Ureter (tissue), 1 donor: ENCODE results near the gene FARSA. TPM values are rescaled to one million over a fixed set of nuclear protein-coding genes. Genes with fewer than 3 reads are reported as not detected.
A peak's percentile ranks its signal among the peaks of the same experiment; 100 is the strongest.
"Not testable (repeated sequence)": the region's sequence is repeated elsewhere in the genome, so short reads cannot be mapped to it uniquely, and the experiment has no call there.

Experiments used
- DNase-seq: peaks from one replicate; pipeline ENCODE4 v3.0.0-alpha.2; 2020; ENCODE audit warnings: low spot score
- total RNA-seq: library from RNA; stranded (reverse); gene quantifications from one replicate; pipeline ENCODE4 v1.2.4, GENCODE V29; 2023
- donor health status: DM: yes; HTN: yes; CAD: no.

Gene FARSA
- total RNA-seq, 1 donor from 2014 or later, result 60.9 TPM

DNA sequence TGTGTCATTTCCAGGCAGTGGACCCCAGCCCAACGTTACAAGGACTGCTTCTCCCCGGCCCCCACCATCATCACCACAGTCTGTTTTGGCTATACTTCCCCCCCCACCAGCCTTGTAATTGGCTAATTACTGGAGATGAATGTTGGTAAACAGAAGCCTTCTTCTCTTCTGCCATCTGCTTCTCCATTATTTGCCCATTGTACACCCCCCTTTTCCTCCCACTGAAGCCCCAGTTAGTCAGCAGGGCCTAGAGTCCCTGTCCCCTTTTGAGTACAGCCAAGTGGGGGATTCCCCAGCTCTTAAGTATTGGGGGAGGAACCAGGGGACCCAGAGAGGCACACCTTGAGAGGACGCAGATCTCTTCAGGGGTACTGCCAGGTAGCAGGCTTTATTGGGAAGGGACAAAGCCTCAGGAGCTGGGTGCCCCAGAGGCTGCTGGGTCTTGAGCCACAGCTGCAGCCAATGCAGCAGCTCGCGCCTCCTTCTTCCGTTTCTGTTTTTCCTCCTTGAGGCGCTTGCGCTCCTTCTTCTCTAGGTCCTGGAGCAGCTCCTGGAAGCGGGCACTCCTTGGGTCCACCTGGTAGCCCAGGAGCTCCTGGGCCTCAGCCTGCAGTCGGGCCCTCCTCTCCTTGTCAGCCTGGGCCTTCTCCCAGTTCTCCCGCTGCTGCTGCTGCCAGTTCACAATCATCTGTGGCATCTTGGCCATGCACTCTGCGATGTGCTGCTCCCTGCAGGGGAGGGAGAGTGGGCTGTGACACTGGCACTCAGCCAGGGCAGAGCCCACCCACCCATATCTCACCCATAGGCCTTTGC, 20.5 kb upstream of the FARSA start:
- no peak for DNase-seq

DNA sequence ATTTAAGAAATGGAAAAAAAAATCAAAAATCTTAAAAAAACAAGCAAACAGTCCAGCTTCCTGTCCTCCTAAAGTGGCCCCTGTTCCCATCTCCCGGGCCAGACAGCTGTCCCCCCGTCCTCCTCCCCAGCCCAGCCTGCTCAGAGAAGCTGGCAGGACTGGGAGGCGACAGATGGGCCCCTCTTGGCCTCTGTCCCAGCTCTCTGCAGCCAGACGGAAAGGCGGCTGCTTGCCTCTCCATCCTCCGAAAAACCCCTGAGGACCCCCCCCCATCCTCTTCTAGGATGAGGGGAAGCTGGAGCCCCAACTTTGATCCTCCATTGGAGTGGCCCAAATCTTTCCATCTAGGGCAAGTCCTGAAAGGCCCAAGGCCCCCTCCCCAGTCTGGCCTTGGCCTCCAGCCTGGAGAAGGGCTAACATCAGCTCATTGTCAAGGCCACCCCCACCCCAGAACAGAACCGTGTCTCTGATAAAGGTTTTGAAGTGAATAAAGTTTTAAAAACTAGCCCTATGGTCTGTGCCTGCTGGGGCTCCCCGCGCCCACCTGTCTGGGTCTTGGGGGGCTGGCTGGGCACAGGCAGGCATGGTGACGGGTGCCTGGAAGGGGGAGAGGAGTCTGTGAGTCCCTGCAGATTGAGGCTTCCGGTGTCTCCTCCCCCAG, 19.8 kb upstream of the FARSA start:
- no peak for DNase-seq

DNA sequence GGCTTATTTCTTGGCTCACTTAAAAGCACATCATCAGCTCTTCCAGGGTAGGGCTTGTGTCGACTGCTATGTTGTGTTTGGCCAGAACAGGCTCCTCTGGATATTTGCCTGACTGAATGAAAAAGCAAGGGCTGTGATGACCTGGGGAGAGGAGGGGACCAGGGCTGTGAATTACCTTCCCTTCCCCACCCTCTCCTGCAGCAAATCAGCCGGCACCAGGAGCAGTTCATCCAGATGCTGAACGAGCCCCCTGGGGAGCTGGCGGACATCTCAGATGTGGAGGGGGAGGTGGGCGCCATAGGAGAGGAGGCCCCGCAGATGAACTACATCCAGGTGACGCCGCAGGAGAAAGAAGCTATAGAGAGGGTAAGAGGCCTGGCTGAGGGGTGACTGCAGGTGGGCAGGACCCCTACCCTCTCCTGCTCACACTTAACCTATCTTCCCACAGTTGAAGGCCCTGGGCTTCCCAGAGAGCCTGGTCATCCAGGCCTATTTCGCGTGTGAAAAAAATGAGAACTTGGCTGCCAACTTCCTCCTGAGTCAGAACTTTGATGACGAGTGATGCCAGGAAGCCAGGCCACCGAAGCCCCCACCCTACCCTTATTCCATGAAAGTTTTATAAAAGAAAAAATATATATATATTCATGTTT, 19.1 kb upstream of the FARSA start:
- no peak for DNase-seq

DNA sequence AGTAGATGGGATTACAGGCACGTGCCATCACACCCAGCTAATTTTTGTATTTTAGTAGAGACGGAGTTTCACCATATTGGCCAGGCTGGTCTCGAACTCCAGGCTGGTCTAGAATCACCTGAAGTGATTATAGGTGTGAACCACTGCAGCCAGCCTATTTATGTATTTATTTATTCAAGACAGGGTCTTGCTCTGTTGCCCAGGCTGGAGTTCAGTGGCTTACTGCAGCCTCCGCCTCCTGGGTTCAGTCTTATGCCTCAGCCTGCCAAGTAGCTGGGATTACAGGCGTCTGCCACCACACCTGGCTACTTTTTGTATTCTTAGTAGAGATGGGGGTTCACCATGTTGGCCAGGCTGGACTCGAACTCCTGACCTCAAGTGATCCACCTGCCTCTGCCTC, 18.5 kb upstream of the FARSA start:
- DNase-seq, result not testable (repeated sequence)

DNA sequence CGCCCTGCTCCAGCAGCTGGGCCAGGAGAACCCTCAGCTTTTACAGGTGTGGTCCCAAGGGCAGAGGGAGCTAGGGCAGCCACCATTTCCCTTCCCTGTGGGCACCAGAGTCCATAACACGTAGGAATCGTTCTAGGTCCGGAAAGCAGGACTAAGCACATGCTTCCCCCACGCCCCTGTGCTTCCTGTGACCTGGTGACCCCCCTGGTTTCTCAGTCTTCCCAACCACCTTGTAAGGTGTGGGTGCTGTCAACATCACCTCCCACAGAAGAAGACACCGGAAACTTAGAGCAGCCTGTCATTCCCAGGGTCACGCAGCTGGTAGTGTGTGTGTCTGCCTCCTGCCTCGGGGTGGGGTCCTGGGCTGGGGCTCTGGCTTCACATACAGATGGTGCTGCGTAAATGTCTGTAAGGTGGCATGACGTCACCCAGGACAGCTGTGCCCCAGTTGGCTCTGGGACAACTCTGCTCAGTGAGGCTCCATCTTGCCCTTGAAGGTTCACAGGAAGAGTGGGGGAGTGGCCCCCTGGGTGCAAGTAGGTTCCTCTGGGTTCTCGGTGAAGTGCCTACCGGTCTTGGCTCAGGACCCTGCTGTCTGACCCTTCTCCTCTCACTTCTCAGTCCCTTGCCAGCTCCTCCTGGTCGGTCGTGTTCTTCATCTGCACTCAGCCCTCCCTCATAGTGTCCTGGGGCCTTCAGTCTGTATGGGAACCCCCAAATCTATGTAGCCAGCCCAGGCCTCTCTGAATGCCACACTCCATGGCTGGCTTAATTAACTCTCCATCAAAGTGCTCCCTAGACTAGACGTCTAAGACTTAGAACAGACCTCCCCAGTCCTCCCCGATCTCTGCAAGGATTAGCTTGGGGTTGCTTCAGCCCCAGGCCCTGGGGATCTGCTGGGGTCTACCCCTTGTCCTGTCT, 16.1 kb upstream of the FARSA start:
- no peak for DNase-seq

DNA sequence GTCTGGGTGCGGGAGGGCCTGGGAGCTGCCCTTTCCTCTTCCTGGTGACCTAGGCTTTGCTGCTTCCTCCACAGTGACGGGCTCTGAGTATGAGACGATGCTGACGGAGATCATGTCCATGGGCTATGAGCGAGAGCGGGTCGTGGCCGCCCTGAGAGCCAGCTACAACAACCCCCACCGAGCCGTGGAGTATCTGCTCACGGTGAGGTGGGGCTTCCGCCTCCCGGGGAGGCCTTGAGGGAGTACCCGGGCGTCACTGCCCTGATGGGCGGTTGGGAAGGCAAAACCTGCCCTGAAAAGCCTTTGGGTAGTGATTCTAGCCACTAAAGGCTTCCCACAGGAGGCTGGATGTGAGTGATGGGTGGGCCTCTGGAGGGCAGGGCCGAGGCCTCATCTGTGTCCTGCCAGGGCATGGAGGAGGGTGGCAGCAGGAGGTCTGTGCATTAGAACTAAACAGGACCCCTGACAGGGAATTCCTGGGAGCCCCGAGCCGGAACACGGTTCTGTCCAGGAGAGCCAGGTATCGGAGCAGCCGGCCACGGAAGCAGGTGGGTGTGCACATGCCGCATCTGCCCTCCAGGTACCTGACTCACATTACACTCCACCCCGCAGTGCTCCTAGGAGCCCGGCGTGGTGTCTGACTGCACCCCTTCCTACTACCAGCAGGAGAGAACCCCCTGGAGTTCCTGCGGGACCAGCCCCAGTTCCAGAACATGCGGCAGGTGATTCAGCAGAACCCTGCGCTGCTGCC, 15.3 kb upstream of the FARSA start:
- DNase-seq, result no peak

DNA sequence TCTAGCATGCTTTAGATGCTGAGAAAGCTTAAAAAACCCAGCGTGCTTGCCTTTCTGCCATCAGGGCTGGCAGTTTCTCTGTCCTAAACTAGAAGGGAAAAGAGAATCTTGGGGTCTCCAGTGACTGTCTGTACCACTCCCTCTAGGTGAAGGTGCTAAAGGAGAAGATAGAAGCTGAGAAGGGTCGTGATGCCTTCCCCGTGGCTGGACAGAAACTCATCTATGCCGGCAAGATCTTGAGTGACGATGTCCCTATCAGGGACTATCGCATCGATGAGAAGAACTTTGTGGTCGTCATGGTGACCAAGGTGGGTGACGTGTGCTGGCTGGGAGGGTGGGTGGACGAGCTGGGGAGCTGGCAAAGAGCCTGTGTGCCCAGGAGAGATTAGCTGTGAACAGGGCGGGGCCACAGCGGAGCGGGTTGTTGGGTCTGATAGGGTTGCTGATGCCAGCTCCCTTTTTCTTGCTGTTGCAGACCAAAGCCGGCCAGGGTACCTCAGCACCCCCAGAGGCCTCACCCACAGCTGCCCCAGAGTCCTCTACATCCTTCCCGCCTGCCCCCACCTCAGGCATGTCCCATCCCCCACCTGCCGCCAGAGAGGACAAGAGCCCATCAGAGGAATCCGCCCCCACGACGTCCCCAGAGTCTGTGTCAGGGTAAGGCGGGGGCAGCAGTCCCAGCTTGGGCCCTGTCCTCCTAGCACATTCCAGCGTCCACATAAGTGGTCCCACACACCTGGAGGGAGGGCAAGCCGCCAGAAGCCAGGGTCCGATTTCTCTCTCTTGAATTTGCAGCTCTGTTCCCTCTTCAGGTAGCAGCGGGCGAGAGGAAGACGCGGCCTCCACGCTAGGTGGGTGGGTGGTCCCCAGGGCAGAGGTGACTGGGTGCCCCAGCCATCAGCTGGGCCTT, 14.4 kb upstream of the FARSA start:
- DNase-seq, result no peak

DNA sequence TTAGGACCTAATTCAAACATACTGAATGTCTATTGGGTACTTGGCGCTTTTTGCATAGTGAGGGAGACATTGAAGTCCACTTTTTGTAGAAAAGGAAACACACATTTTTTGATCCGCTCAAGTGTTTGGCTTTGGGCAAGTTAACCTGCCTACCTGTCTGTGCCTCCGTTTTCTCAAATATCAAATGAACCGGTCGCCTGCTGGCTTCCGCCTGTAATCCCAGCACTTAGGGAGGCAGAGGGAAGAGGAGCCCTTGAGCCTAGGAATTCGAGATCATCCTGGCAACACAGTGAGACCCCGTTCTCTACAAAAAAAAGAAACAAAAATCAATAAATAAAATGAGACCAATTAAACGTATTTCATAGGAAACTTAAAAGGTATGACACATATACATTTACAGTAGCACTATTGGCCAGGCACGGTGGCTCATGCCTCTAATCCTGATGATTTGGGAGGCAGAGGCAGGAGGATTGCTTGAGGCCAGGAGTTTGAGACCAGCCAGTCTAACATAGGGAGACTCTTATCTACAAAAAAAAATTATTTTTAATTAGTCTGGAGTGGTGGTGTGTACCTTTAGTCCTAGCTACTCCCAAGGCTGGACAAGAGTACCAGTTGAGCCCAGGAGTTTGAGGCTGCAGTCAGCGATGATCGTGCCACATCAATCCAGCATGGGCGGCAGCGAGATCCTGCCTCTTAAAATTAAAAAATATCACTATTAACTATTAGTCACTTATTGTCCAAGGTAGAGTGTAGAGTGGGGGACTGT, 13.4 kb upstream of the FARSA start:
- DNase-seq, result no peak

DNA sequence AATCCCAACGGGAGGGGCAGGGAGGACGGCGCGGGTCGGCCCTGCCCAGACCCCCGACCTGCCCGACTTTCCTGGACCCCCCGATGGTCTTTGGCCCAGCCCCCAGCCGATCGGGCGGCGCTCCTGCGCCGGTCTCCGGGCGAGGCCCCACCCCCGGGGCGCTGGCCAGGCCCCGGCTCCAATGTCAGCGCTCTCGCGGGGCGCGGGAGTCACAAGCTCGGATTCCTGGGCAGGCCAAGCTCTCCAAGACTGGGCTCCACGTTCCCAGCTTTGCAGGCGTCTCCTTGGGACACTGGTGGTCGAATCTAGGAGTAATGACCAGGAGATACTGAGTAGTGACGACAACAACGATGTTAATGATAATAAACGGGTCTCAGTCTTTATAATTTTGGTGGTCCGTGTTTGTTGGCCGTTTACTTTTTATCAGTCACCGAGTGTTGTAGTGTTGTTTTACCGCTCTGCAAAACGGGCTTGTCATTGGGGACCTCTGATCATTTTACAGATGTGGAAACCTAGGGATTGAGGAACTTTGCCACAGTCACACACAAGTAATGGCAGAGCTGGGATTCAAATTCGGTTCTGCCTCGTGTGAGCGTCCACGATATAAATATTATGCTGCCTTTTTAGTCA, 12.7 kb upstream of the FARSA start:
- DNase-seq, result peak; percentile 78

DNA sequence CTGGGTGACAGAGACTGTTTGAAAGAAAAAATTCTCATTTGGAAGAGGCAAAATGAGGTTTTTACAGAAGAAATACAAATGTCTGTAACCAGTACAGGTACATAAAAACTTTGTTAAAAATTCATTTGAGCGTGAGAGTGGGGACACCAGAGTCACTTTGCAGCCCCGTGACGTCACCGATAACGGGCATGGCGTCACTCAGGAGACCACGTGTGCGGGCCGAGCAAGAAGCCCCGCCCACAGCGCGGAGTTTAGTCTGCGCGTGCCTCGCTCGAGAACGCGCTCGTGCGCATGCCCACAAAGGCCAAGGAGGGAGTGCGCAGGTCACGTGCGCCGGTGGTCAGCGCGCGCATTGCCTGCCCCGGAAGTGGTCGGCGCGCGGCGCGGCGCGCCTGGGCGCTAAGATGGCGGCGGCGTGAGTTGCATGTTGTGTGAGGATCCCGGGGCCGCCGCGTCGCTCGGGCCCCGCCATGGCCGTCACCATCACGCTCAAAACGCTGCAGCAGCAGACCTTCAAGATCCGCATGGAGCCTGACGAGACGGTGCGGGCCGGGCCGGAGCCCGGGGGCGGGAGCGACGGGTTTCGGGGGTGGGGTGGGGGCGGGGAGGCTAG, 12.1 kb upstream of the FARSA start, which contains the start of gene RAD23A:
RAD23A (plus strand) TSS at position 384 of the 613 bp plus-strand sequence; CDS start at position 471, 87 bp downstream.
- DNase-seq, result peak; percentile 97

DNA sequence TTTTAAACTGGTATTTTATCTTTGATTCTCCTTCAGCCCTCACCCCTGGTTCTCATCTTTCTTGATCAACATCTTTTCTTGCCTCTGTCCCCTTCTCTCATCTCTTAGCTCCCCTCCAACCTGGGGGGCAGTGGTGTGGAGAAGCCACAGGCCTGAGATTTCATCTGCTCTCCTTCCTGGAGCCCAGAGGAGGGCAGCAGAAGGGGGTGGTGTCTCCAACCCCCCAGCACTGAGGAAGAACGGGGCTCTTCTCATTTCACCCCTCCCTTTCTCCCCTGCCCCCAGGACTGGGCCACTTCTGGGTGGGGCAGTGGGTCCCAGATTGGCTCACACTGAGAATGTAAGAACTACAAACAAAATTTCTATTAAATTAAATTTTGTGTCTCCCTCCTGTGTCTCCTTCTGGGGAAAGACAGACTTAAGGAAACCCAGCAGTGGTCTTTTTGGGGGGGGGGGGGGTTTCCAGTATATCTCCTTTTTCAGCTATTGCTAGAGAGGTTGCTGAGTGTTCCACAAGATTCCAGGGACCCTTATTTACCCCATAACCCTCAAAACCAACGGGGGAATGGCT, 10.7 kb upstream of the FARSA start:
- DNase-seq, result no peak

DNA sequence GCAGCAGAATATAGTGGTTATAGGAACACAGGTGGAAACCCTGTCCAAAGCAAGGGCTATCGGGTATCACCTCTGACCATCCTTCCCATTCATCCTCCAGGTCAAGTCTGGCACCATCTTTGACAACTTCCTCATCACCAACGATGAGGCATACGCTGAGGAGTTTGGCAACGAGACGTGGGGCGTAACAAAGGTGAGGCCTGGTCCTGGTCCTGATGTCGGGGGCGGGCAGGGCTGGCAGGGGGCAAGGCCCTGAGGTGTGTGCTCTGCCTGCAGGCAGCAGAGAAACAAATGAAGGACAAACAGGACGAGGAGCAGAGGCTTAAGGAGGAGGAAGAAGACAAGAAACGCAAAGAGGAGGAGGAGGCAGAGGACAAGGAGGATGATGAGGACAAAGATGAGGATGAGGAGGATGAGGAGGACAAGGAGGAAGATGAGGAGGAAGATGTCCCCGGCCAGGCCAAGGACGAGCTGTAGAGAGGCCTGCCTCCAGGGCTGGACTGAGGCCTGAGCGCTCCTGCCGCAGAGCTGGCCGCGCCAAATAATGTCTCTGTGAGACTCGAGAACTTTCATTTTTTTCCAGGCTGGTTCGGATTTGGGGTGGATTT, 10.0 kb upstream of the FARSA start:
- DNase-seq, result no peak

DNA sequence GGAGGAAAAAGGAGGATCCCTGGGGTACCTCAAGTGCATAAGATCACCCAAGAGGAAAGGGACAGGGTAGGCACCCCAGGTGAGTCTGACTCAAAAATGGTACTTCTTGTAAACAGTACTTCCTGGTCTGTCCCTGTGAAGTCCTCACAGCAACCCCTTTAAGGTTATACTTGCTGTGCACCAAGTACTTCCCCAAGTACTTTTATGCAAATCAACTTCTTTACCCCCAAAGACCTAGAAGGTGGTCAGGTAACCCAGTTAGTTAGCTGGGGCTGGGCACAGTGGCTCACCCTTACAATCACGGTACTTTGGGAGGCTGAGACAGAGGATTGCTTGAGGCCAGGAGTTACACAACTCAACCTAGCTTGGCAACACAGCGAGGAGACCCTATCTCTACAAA, 7.4 kb upstream of the FARSA start:
- DNase-seq, result no peak

DNA sequence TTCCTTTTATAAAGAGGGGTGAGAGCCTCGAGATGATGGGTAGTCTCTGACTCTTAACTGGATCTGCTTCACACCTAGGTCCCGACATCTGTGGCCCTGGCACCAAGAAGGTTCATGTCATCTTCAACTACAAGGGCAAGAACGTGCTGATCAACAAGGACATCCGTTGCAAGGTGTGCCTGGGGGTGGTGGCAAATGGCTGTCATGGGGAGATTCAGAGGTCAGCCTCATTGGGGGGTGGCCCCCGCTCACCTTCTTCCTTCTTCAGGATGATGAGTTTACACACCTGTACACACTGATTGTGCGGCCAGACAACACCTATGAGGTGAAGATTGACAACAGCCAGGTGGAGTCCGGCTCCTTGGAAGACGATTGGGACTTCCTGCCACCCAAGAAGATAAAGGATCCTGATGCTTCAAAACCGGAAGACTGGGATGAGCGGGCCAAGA, 6.5 kb upstream of the FARSA start:
- DNase-seq, result no peak

DNA sequence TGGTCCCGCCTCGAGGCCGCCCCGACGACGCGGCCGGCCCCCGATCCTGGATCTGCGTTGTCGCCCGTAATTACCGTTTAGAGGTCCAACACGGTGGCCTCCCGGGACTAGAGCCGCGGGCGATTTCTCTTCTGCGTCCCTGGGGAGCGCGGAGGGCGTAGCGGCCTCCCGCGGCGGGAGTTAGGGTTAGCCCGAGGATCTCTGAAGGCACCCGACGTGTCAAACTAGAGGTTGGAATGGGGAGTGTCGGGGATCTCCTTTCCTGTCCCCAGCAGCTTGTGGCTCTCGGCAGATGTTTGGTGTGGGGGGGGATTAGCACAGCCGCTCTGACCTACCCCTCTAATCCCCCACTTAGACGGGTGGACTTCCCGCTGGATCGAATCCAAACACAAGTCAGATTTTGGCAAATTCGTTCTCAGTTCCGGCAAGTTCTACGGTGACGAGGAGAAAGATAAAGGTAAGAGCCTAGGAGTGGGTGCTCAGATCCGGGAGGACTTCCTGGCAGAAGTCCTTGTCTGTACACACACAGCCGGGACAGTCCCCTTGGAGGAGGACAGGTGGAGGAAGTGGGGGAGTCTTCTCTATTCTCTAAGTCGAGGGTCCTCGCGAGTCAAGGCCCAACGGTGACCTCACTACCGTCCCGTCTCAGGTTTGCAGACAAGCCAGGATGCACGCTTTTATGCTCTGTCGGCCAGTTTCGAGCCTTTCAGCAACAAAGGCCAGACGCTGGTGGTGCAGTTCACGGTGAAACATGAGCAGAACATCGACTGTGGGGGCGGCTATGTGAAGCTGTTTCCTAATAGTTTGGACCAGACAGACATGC, 5.5 kb upstream of the FARSA start:
- no peak for DNase-seq
